H1 (cell line): ENCODE results near the gene PANX3. TPM values are rescaled to one million over a fixed set of nuclear protein-coding genes. Genes with fewer than 3 reads are reported as not detected.

ENCODE experiments used
- CTCF ChIA-PET: fragments of 300-600 bp; sonication (Branson Sonifier 250); formaldehyde crosslinking; loops from one replicate; lab custom pipeline; 2021; ENCODE audit not compliant: partially characterized antibody; lab: Charles Lee
- POLR2A ChIA-PET: fragments of 300-600 bp; sonication (Branson Sonifier 250); formaldehyde crosslinking; loops from one replicate; lab custom pipeline; 2021; ENCODE audit warnings: inconsistent platforms; ENCODE audit not compliant: partially characterized antibody; lab: Charles Lee
- DNase-seq, 2 experiments: peaks; one replicate each; pipeline versions ENCODE4 v3.0.0 to v3.0.0-alpha.2; 2010 to 2022; ENCODE audit warnings: low spot score in 2 of 2, low read depth in 1 of 2, mixed read lengths in 1 of 2
- FAIRE-seq: peaks from 2 replicates; lab custom pipeline; 2011; peaks lifted over from hg19 to GRCh38; lab: Jason Lieb, UNC
- H2AFZ ChIP-seq: 2 replicates; pipeline ENCODE4 v1.8.1; 2012; ENCODE audit warnings: low read length, inconsistent platforms
- H2AK5ac ChIP-seq: 2 replicates; pipeline ENCODE4 v1.6.1; 2013; ENCODE audit warnings: low read depth, low read length
- H2BK120ac ChIP-seq: replicated peaks from 2 replicates; pipeline ENCODE3; 2013; ENCODE audit warnings: low read depth, low read length, inconsistent platforms
- H2BK12ac ChIP-seq: 2 replicates; pipeline ENCODE4 v1.6.1; 2013; ENCODE audit warnings: low read depth, low read length
- H2BK15ac ChIP-seq: 2 replicates; pipeline ENCODE4 v1.6.1; 2013; ENCODE audit warnings: low read length
- H2BK20ac ChIP-seq: 2 replicates; pipeline ENCODE4 v1.6.1; 2013; ENCODE audit warnings: low read length
- H2BK5ac ChIP-seq: 2 replicates; pipeline ENCODE4 v1.6.1; 2013; ENCODE audit warnings: low read depth, low read length
- H3K14ac ChIP-seq: 2 replicates; pipeline ENCODE4 v1.6.1; 2013; ENCODE audit warnings: inconsistent platforms; ENCODE audit not compliant: insufficient read length
- H3K18ac ChIP-seq: 2 replicates; pipeline ENCODE4 v1.6.1; 2013; ENCODE audit warnings: low read length; ENCODE audit errors: extremely low read depth
- H3K23ac ChIP-seq: 2 replicates; pipeline ENCODE4 v1.6.1; 2013; ENCODE audit warnings: inconsistent platforms; ENCODE audit not compliant: insufficient read length
- H3K23me2 ChIP-seq: 2 replicates; pipeline ENCODE4 v1.6.1; 2013; ENCODE audit warnings: low read depth, low read length
- H3K27ac ChIP-seq: 2 replicates; pipeline ENCODE4 v1.6.1; 2011; ENCODE audit warnings: low read depth, low read length, inconsistent platforms
- H3K27me3 ChIP-seq, 4 experiments: replicated peaks in 1 of 4; 1 replicate in 1 of 4; 2 replicates in 3 of 4; pipeline versions ENCODE4 v1.6.1 to v1.8.1; 2011 to 2013; ENCODE audit warnings: low read length in 3 of 4, mild to moderate bottlenecking in 3 of 4, inconsistent platforms in 2 of 4, mixed read lengths in 2 of 4, moderate library complexity in 1 of 4; ENCODE audit not compliant: control insufficient read depth in 3 of 4, insufficient read depth in 3 of 4; ENCODE audit errors: extremely low read depth in 1 of 4
- H3K36me3 ChIP-seq, 4 experiments: 2 replicates each; pipeline versions ENCODE4 v1.6.1 to v1.8.1; 2011 to 2013; ENCODE audit warnings: mild to moderate bottlenecking in 4 of 4, low read length in 3 of 4, moderate library complexity in 2 of 4, control low read depth in 1 of 4, inconsistent platforms in 1 of 4; ENCODE audit not compliant: insufficient read depth in 4 of 4, control insufficient read depth in 2 of 4
- H3K4ac ChIP-seq: replicated peaks from 2 replicates; pipeline ENCODE3; 2013; ENCODE audit warnings: low read length, low read depth, mixed read lengths, inconsistent platforms; ENCODE audit not compliant: insufficient read length
- H3K4me1 ChIP-seq, 4 experiments: replicated peaks in 1 of 4; 1 replicate in 1 of 4; 2 replicates in 3 of 4; pipeline versions ENCODE4 v1.6.1 to v1.8.1; 2011 to 2013; ENCODE audit warnings: low read length in 3 of 4, inconsistent platforms in 2 of 4, mixed read lengths in 1 of 4; ENCODE audit not compliant: insufficient read depth in 4 of 4, control insufficient read depth in 3 of 4
- H3K4me2 ChIP-seq, 2 experiments: 2 replicates each; pipeline versions ENCODE4 v1.6.1 to v1.8.1; 2011 to 2013; ENCODE audit warnings: low read depth in 2 of 2, low read length in 2 of 2, control low read depth in 1 of 2, inconsistent platforms in 1 of 2, mild to moderate bottlenecking in 1 of 2; ENCODE audit not compliant: insufficient read depth in 1 of 2
- H3K4me3 ChIP-seq, 4 experiments: fragments of 200-600, 300-600 bp in 1 of 4; sonication (generic), shearing (Covaris generic), sonication (Bioruptor Twin) in 1 of 4; 2 replicates each; pipeline versions ENCODE4 v1.5.1 to v1.8.1; 2011 to 2016; ENCODE audit warnings: low read length in 4 of 4, low read depth in 3 of 4, control low read depth in 2 of 4, inconsistent platforms in 2 of 4, mild to moderate bottlenecking in 2 of 4, mixed read lengths in 1 of 4, moderate library complexity in 1 of 4; ENCODE audit not compliant: insufficient read depth in 2 of 4; ENCODE audit errors: extremely low read depth in 1 of 4
- H3K56ac ChIP-seq: replicated peaks from 2 replicates; pipeline ENCODE3; 2013; ENCODE audit warnings: low read depth, mild to moderate bottlenecking, mixed read lengths, low read length, inconsistent platforms; ENCODE audit not compliant: insufficient read length
- H3K79me1 ChIP-seq: 2 replicates; pipeline ENCODE4 v1.6.1; 2013; ENCODE audit warnings: low read depth, low read length, control low read depth
- H3K79me2 ChIP-seq, 2 experiments: 2 replicates each; pipeline versions ENCODE4 v1.6.1 to v1.8.1; 2012 to 2013; ENCODE audit warnings: low read length in 2 of 2, mild to moderate bottlenecking in 2 of 2, inconsistent platforms in 1 of 2; ENCODE audit not compliant: insufficient read depth in 2 of 2, control insufficient read depth in 1 of 2
- H3K9ac ChIP-seq, 4 experiments: replicated peaks in 1 of 4; 1 replicate in 1 of 4; 2 replicates in 3 of 4; pipeline versions ENCODE4 v1.6.1 to v1.8.1; 2011 to 2013; ENCODE audit warnings: low read depth in 3 of 4, low read length in 3 of 4, control low read depth in 2 of 4, mild to moderate bottlenecking in 2 of 4, moderate library complexity in 2 of 4, inconsistent platforms in 1 of 4; ENCODE audit errors: extremely low read depth in 1 of 4
- H3K9me3 ChIP-seq, 2 experiments: 2 replicates each; pipeline versions ENCODE4 v1.6.1 to v1.8.1; 2012 to 2013; ENCODE audit warnings: mild to moderate bottlenecking in 2 of 2, moderate library complexity in 2 of 2, control low read depth in 1 of 2, inconsistent platforms in 1 of 2, low read depth in 1 of 2, low read length in 1 of 2, mixed read lengths in 1 of 2; ENCODE audit not compliant: insufficient read depth in 2 of 2
- H4K20me1 ChIP-seq, 2 experiments: replicated peaks in 1 of 2; 2 replicates each; pipeline versions ENCODE3 to v1.8.1; 2011 to 2013; ENCODE audit warnings: inconsistent platforms in 2 of 2, low read length in 2 of 2, mild to moderate bottlenecking in 1 of 2; ENCODE audit not compliant: insufficient read depth in 2 of 2, control insufficient read depth in 1 of 2
- H4K5ac ChIP-seq: 2 replicates; pipeline ENCODE4 v1.6.1; 2013; ENCODE audit warnings: low read length, low read depth, mixed read lengths, inconsistent platforms; ENCODE audit not compliant: insufficient read length
- H4K8ac ChIP-seq: 2 replicates; pipeline ENCODE4 v1.8.0; 2013; ENCODE audit warnings: mild to moderate bottlenecking, moderate library complexity, low read length, inconsistent platforms; ENCODE audit not compliant: insufficient read depth; ENCODE audit errors: extremely low read depth
- H4K91ac ChIP-seq: replicated peaks from 2 replicates; pipeline ENCODE3; 2013; ENCODE audit warnings: low read length, mixed read lengths, inconsistent platforms; ENCODE audit not compliant: insufficient read length
- GABPA ChIP-seq: IDR thresholded peaks from 2 replicates; pipeline ENCODE4 v1.6.1; 2011; ENCODE audit warnings: mild to moderate bottlenecking, low read length, moderate library complexity, borderline replicate concordance; ENCODE audit not compliant: insufficient read depth
- JUND ChIP-seq: IDR thresholded peaks from 2 replicates; pipeline ENCODE4 v1.6.1; 2011; ENCODE audit warnings: mild to moderate bottlenecking, improper control_type of control experiment, low read length
- KDM1A ChIP-seq: fragments of 200-600, 300-600 bp; sonication (generic); IDR thresholded peaks from 2 replicates; pipeline ENCODE4 v1.7.1; 2016; ENCODE audit warnings: mild to moderate bottlenecking, low read length, borderline replicate concordance
- PHF8 ChIP-seq: fragments of 200-600 bp; sonication (generic); conservative IDR thresholded peaks from 2 replicates; pipeline ENCODE4 v1.7.1; 2012; ENCODE audit warnings: low read depth, mild to moderate bottlenecking, inconsistent platforms, low read length, moderate library complexity
- POU5F1 ChIP-seq: IDR thresholded peaks from 2 replicates; pipeline ENCODE4 v1.6.1; 2011; ENCODE audit warnings: low read depth, mild to moderate bottlenecking, low read length, moderate library complexity
- SAP30 ChIP-seq: fragments of 300-600 bp; sonication (generic); IDR thresholded peaks from 2 replicates; pipeline ENCODE4 v1.7.1; 2012; ENCODE audit warnings: low read length, moderate library complexity, mild to moderate bottlenecking, inconsistent platforms; ENCODE audit not compliant: insufficient read depth, insufficient replicate concordance
- SP4 ChIP-seq: IDR thresholded peaks from 2 replicates; pipeline ENCODE4 v1.6.1; 2012; ENCODE audit warnings: low read length, inconsistent platforms
- TBP ChIP-seq: IDR thresholded peaks from 2 replicates; pipeline ENCODE4 v1.6.1; 2011; ENCODE audit warnings: low read depth, low read length, improper control_type of control experiment
- TEAD4 ChIP-seq: IDR thresholded peaks from 2 replicates; pipeline ENCODE4 v1.6.1; 2012; ENCODE audit warnings: low read depth, low read length, inconsistent platforms, mixed read lengths
- YY1 ChIP-seq: IDR thresholded peaks from 2 replicates; pipeline ENCODE4 v1.6.1; 2011; ENCODE audit warnings: low read depth, mild to moderate bottlenecking, low read length
- WGBS, 2 experiments: shearing (Covaris generic) in 1 of 2; methylation state at CpG; one replicate each; pipeline versions ENCODE4 v1.1.6 to v1.1.7; 2013 to 2015; ENCODE audit warnings: low lambda C conversion rate in 2 of 2, mixed read lengths in 2 of 2, inconsistent platforms in 1 of 2, low coverage in 1 of 2, missing lambda C conversion rate in 1 of 2; ENCODE audit not compliant: insufficient replicate concordance in 2 of 2, insufficient coverage in 1 of 2, insufficient read length in 1 of 2; ENCODE audit errors: extremely low coverage in 1 of 2, missing lambda C conversion rate in 1 of 2; 5-methylcytosine and 5-hydroxymethylcytosine counted together
- polyA plus RNA-seq, 7 experiments: library from polyadenylated mRNA; depleted of rRNA in 3 of 7; stranded (reverse) in 5 of 7; unstranded in 2 of 7; fragments of >200 nt in 5 of 7; fragments of 200-250 nt in 2 of 7; gene quantifications; 1 replicate in 5 of 7; 2 replicates in 1 of 7; 4 replicates in 1 of 7; pipeline versions ENCODE4 v1.2.1 to v1.2.3, GENCODE V29; 2011 to 2013; ENCODE audit warnings: missing spikeins in 2 of 7, mixed read lengths in 2 of 7
- total RNA-seq: library from RNA; stranded (reverse); fragmentation: NEBNext Ultra II Directional; extraction: Animal tissue kit (Norgen Biotek cat#: 25700); gene quantifications from 2 replicates; pipeline ENCODE4 v1.2.1, GENCODE V29; 2021
- TF ChIP-seq, protein P1 (sequence below): IDR thresholded peaks from 2 replicates; pipeline ENCODE4 v1.6.1; 2012; ENCODE audit warnings: inconsistent platforms

PANX3 gene
- total and polyA plus RNA-seq, 2 of the 8 experiments (the other 6 are each of a cell fraction or from before 2014, with no cell fraction given) = not detected

DNA sequence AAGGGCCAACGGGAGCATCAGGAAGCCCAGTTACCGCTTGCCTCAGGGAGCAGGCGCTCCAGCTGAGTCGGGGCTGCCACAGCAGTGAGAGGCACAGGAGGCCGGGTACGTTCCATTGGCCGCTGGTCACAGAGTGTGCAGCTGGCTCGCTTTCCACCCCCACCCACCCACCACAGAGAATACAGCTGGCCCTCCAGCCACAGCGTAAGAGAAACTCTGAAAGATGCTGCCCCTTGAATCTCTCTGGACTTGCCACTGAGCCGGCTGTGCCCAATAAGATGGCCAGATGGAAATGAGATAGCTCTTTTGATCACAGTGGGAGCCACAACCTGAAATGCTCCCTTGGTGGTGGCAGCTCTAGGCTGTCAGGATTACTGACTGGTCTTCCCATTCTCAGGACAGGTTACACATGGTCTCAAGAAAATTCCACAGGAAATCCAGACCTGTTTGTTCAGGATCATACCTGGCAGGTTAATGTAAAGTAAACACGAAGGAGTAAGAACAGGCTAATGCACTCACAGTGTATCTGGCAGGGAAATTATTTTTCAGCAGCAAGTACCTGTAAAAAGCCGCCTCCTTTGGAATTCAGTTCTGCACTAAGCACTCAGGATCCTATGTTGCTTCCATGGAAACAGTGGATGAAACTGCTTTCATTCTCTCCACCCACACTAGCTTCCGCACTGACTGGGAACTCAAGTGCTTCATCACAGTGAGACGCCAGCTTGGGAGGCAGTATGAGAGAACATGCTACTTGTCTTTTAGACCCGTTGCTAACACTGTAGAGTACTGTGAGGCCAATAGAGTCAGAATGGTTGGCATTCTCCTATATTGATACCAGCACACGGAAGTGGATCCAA lies 45.8 kb downstream of the PANX3 start:
- H3K27me3 ChIP-seq = no peaks in the 10 kb centered on the region; a peak in 2 of 7 replicates
- H3K36me3 ChIP-seq = no peaks in the 10 kb centered on the region
- H3K4me1 ChIP-seq = peaks cover 0 to 10% (median 7%) of the 10 kb centered on the region in 4 experiments; a peak in 4 of 7 replicates
- H2AK5ac ChIP-seq = no peak overlapping the region; the same call in 1 of the 2 replicates
- H2BK12ac ChIP-seq = no peak overlapping the region; the same call in 1 of the 2 replicates
- no peak overlapping the region for H2BK15ac ChIP-seq
- H2BK120ac ChIP-seq = no peak overlapping the region
- H3K14ac ChIP-seq = no peak overlapping the region
- no peak overlapping the region for H3K9ac ChIP-seq
- WGBS, 2 experiments = 31% methylated on average over 16 of the region's 16 CpGs; no CpG with 5 or more reads in 1 of the 2 experiments
- peak in 1 of 2 experiments; percentile 52 for DNase-seq
- H3K9me3 ChIP-seq = no peaks in the 10 kb centered on the region
- H2BK5ac ChIP-seq = no peak overlapping the region
- no peaks in the 10 kb centered on the region; the same call in 1 of the 2 replicates for H3K79me1 ChIP-seq
- H4K8ac ChIP-seq = no peak overlapping the region
- H2AFZ ChIP-seq = no peak overlapping the region; the same call in 1 of the 2 replicates
- ChIA-PET CTCF (interaction anchor here (0.7 to 2.0 kb wide), 7 partner anchors 9 to 219 kb away, joined by 3 to 16 read pairs (median 4); no protein-coding TSS in a partner anchor), POLR2A (no interaction called here)
- H3K4me2 ChIP-seq = peak overlapping the region; percentile 49 to 57
- no peak overlapping the region for H4K5ac ChIP-seq
- H4K91ac ChIP-seq = no peak overlapping the region
- FAIRE-seq = peak; percentile 82
- peak overlapping the region in 1 of 4 experiments; percentile 32; a peak in 2 of 8 replicates for H3K4me3 ChIP-seq
- no peak overlapping the region for H3K56ac ChIP-seq
- peaks cover 1% of the 10 kb centered on the region for H3K23me2 ChIP-seq
- no peak overlapping the region for H3K4ac ChIP-seq
- H2BK20ac ChIP-seq = no peak overlapping the region
- no peaks in the 10 kb centered on the region for H4K20me1 ChIP-seq
- no peak overlapping the region for H3K27ac ChIP-seq
- no peak overlapping the region for H3K18ac ChIP-seq
- H3K23ac ChIP-seq = no peak overlapping the region
- H3K79me2 ChIP-seq = no peaks in the 10 kb centered on the region
- TF ChIP-seq TBP (no peak), YY1 (no peak), SAP30 (no peak), JUND (no peak), TEAD4 (no peak), PHF8 (no peak), SP4 (no peak), GABPA (no peak), POU5F1 (no peak), KDM1A (no peak)
- TF ChIP-seq, protein P1, sequence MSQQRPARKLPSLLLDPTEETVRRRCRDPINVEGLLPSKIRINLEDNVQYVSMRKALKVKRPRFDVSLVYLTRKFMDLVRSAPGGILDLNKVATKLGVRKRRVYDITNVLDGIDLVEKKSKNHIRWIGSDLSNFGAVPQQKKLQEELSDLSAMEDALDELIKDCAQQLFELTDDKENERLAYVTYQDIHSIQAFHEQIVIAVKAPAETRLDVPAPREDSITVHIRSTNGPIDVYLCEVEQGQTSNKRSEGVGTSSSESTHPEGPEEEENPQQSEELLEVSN = no peak
